GM19025 (cell line): ENCODE results near the gene SEMA5A.

ENCODE experiments used
- ATAC-seq: cut with Tn5 transposase; IDR thresholded peaks from one replicate; pipeline ENCODE4 v1.9.1; 2021; ENCODE audit warnings: mild to moderate bottlenecking, low read depth, moderate library complexity; ENCODE audit not compliant: unreplicated experiment

SEMA5A gene

DNA sequence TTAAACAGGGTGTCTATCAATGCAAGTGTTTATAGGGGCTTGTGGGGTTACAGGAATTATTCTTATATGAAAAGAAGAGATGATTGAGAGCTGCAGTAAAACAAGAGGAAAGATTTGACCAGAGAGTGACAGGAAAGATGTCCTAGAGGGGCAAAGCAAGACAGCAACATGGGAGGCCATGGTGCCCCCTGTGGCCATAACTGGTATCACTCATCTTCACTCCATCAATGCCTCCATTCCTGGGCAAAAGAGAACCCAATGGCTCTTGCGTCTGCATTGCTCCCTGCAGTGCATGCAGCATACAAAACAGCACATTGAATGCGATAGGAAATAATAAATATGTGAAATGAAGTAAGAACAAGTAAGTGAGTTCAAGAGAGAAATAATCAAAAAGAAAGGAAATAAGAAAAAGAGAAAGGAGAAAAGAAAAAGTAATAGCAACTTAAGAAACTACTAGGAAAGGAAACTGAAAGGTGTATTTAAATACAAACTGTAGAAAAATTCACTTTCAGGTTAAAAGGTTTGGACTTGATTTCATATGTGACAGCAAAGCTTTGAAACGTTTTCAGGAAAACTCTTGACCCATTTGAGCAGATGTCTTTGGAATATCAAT, 206.6 kb downstream of the SEMA5A start:
- ATAC-seq = no peak

DNA sequence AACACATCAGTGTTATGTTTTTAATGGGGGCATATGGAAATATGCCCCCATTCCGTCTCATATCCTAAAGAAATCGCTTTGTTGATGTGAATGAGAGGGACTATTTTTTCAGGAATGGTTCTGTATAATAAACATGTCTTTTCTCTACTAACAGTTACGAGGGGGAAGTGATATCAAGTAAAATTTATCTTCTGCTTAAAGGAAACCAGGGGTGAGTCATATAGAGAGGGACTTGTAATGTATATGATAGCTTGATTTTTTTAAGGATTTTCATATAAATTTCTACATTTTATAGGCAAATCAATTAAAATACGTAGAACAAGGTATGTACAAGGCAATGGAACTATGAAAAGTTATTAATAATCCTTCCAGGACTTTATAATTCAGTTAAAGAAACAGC, 207.1 kb downstream of the SEMA5A start:
- no peak for ATAC-seq

- ATAC-seq = no peak
Measured at GRCh38 chr5:9337928-9338595, 207.8 kb downstream of the SEMA5A start.

DNA sequence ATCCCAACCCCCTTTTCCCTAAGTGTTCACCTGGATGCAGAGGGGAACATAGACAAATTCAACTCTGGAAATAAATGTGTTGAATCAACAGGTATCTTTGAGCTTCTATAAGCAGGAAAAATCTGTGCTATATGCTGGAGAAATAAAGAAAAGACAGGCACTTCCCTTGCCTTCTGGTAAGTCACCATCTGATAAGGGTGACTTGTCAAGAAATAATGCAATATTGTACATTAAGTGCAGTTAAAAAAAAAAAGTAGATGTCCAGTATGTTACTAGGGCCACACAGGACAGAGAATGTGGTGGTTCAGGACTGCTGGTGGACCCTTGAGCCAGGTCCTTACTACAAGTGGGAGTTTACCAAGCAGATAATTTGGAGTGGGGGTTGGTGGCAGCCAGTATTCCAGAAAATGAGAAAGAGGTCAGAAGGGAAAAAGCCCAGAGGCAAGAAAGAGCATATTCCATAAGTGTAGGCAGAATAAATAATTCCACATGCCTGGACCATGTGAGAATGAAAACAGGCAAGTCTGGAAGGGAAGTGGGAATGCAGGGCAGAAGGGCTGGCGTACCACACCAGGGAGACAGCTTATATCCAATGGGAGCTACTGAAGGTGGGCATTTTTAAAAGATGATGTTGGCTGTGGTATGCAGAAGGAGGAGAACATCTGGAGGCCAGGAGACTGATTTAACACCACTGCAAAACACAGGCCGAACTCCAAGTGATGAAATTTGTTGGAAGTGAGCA, 209.9 kb downstream of the SEMA5A start:
- ATAC-seq = no peak

DNA sequence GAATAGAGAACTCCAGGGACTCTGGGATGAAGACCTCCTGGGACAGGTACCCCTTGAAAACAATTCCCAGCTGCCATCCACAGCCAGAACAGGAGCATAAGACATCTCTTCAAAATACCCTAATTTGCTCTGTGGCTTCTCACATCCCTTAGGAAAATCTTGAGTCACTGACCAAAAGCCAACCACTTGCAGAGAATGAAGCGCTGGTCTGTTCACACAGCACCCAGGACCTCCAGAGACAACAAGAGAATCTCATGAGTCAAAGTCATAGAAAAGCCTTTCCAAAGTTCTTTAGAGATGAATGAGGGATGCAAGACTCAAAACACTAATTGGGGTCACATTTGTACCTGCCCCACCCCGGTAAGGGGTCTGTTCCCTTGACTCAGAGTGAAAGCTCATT, 210.6 kb downstream of the SEMA5A start:
- ATAC-seq = no peak

GRCh38 chr5:9332026-9332425, 213.8 kb downstream of the SEMA5A start:
- no peak for ATAC-seq

- ATAC-seq = no peak
Measured at GRCh38 chr5:9331372-9331771, 214.5 kb downstream of the SEMA5A start.

GRCh38 chr5:9329125-9329524, 216.8 kb downstream of the SEMA5A start:
- no peak for ATAC-seq

- ATAC-seq = no peak
Measured at GRCh38 chr5:9325549-9325948, 220.3 kb downstream of the SEMA5A start.

GRCh38 chr5:9324348-9325077, 221.4 kb downstream of the SEMA5A start:
- no peak for ATAC-seq

- ATAC-seq = no peak
Measured at GRCh38 chr5:9320652-9321051, 225.2 kb downstream of the SEMA5A start.

- no peak for ATAC-seq
Measured at GRCh38 chr5:9318031-9318430, 227.8 kb downstream of the SEMA5A start.

DNA sequence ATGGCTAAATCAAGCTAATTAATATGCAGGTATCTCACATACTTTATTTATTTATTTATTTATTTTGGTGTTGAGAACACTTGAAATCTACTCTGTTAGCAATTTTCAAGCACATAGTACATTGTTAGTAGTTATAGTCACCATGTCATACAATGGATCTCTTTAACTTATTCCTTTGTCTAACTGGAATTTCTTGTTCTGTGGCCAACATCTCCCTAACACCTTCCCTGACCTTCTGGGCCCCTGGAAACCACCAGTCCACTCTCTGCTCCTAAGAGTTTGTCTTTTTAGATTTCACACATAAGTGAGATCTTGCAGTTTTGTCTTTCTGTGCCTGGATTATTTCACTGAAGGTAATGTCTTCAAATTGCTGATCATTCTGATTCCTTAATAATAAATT, 229.1 kb downstream of the SEMA5A start:
- ATAC-seq = no peak

DNA sequence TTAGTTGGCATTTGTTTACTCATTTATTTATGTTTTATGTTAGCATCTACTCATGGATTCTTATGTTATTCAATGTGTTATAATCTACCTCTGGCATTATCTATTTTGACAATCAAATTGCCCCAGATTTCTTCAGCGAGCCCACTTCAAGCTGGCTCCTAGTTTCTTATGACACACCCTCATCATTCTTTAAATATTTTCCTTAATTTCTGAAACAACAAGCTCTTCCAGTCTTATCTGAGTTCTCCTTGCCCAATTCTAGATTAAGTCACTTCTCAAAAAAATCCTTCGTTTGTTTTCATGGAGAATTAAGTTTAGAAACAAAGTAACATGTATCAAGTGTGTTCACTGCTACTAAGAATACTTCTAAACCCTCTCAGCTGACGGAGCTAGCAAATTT, 229.8 kb downstream of the SEMA5A start:
- ATAC-seq = no peak

DNA sequence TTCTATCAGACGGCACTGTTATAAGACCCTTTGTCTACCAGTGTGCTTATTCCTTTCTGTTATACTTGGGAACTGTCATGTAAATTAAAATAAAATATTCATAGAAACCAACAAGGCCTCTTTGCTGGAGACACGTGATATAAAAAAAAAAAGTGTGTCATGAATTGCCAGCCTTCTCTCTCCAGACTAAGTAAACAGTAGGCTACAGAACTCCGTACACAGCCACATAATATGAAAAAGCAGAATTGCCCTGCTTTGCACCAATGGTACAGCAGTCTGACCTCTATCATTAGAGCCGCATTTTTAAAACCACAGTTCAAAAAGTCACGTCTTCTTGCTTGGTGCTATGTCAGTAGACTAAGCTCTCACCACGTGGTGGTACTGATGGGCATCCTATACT, 231.3 kb downstream of the SEMA5A start:
- no peak for ATAC-seq

DNA sequence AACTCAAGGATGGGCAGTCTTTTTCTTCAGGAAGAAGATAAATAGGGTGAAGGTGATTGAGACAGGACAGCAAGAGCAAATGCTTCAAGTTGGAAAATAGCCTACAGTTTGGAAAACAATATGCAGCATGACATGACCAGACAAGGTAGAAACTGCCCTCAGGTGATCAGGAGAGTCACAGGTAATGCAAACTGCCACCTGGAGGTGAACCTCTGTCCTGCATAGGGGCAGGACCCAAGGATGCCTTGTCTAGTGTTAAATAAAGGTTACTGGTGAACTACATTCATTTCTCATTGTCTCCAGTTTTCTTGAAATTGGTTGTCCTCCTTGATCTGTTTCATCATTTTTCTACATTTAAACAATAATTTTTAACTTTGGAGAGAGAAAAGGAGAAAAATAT, 232.1 kb downstream of the SEMA5A start:
- ATAC-seq = no peak

DNA sequence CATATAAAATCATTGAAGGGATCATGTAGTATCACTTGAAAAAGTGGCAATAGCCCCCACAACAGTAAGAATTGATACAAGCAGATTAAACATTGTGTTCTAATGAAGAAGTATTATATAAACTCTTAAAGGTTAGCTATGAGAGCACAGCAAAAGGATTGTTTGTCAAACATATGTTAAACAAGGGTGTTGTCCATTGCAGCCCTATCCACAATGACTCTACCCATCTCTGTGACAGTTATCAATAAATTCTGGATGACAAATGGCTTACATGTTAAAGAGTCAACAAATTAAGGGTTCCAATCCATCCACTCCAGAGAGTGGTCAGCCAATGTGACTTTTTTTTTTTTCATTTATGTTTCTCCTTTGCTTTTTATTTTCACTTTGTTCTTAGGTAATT, 238.7 kb downstream of the SEMA5A start:
- ATAC-seq = no peak

DNA sequence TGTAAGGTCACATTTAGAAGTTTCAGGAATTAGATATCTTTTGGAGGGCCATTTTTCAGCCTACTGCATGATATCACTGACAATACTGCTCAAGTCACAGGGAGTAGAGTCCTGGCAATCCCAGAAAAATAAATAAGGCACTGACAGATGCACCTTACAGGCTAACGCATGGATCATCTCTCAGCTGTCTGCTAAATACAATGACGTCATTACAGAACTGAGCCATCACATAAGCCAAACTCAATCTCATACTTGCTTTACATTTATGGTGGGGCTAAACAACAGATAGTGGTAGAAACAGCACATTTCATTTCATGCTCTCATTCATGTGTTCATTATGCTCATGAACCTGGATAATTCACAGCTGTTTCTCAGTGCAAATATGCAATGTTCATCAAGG, 243.7 kb downstream of the SEMA5A start:
- ATAC-seq = no peak

DNA sequence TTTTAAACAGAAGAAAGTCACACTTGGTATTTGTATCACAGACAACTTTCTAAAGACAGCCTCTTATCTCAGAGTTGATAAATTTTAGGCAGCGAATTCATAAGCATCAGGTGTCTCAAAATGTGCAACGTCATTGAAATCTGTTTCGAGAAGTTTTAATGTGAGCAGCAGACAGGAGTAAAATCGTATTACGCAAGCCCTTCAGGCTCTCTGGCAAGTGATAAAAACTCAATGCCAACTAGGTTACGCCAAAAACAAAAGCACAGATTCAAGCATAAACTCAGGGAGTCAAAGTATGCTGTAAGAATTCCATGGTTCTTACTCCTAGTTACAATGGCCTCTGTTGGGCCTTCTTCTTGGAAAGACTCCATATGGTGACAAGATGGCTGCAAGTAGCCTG, 244.7 kb downstream of the SEMA5A start:
- no peak for ATAC-seq

GRCh38 chr5:9297134-9297533, 248.7 kb downstream of the SEMA5A start:
- no peak for ATAC-seq

DNA sequence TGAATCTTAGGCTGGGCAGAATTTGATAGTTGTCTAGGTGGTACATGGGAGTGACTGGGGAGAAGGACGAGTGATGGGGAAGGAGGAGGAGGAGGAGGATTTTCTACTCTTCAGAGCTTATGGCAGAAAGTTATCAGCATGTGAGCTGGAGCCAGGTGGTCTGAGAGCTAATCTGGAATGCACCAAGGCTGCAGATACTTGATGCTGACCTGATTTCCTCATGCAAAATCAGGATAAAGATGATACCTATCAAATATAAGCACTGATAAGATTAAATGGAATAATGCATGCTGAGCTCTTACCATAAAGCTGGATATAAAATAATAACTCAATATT, 250.4 kb downstream of the SEMA5A start:
- ATAC-seq = no peak
